ENCODE results near the gene FILIP1L.
"Not testable (repeated sequence)": the region's sequence is repeated elsewhere in the genome, so short reads cannot be mapped to it uniquely, and the experiment has no call there.

Gene FILIP1L

GRCh38 chr3:99859825-99860224 lies 254.5 kb downstream of the FILIP1L start:
- DNase-seq: no peak

GRCh38 chr3:99858469-99858868 lies 255.8 kb downstream of the FILIP1L start:
- no peak for DNase-seq

DNA sequence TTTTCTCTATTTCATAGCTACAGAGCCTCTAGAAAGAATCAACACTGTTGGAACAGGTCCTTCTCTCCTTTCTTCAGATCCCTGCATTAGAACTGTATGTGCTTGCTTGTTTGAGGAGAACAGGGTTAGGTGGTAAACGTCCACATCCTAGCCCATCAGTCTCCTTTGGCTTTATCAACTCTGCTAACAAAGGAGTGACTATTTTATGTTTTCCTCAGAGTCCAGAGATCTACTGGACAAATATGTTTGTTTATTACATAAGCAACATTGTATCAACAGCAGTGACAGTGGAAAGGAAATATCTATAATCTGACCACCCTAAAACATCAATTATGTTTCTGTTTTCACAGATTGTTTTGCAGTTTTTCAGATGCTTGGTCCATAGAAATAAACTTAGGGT lies 257.0 kb downstream of the FILIP1L start:
- no peak for DNase-seq

- DNase-seq: no peak
Observed at GRCh38 chr3:99856437-99857220, 257.7 kb downstream of the FILIP1L start.

GRCh38 chr3:99855900-99856299 lies 258.4 kb downstream of the FILIP1L start:
- DNase-seq: no peak

DNA sequence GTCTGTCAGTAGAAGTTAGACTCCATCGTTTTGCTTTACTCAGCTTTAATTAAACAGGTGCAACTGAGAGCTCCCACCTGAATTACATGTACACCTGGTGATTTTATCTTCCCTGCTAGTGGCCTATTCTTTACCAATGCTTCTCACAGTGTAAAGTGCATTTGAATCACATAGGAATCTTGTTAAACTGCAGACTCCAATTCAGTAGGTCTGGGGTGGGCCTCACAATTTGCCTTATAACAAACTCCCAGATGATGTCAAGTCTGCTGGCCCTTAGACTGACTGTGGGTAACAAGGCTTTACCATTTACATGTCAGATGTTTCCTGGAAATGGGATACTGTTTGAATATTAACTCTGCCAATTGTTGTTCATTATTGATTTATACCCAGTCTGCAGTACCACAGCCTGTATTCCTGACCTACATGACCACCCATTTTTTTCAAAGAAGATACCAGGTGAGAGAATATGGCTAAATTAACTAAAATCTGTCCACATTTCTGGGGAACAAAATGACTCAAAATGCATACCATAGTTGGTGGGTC lies 259.5 kb downstream of the FILIP1L start:
- peak; percentile 7 for DNase-seq

GRCh38 chr3:99852851-99853250 lies 261.4 kb downstream of the FILIP1L start:
- DNase-seq: no peak

GRCh38 chr3:99851955-99852354 lies 262.3 kb downstream of the FILIP1L start:
- DNase-seq: no peak

DNA sequence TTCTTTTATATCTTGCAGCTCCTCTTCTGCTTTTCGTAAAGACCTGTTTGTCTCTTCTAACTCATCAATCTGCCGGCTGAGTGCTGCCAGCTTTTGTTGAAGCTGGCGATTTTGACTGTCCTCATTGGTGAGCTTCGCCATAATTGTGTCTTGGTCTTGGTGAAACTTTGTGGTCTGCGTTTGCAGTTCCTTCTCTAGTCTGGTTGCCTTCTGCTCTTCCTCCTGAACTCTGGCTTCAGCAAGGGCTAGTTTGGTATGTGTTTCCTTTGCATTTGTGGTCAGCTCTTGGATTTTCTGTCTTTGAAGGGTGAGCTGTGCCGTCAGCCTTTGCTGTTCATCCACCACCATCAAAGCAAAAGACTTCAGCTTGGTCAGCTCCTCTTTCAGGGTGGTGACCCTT lies 263.7 kb downstream of the FILIP1L start:
- DNase-seq: no peak

DNA sequence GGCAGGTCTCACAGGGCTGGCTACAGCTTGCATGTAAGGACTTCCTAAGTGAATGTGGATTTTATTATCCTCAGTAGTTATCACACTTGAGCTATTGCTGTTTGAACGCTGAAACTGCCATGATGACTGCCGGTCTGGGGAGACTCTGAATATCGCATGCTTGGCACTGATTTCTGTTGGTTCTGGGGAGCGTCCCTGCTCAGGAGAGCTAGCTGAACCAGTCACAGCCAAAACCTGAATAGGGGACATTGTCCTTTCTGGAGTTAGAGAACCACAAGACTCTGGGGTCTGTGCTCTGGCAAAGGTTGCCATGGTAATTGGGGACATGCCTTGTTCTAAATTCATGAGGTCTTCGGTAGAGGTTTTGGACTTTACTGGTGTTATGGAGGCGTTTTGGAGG lies 265.9 kb downstream of the FILIP1L start:
- no peak for DNase-seq

- DNase-seq: peak; percentile 9
Observed at GRCh38 chr3:99846477-99847160, 267.7 kb downstream of the FILIP1L start.

GRCh38 chr3:99845999-99846398 lies 268.3 kb downstream of the FILIP1L start:
- no peak for DNase-seq

GRCh38 chr3:99845331-99845730 lies 269.0 kb downstream of the FILIP1L start:
- DNase-seq: no peak

DNA sequence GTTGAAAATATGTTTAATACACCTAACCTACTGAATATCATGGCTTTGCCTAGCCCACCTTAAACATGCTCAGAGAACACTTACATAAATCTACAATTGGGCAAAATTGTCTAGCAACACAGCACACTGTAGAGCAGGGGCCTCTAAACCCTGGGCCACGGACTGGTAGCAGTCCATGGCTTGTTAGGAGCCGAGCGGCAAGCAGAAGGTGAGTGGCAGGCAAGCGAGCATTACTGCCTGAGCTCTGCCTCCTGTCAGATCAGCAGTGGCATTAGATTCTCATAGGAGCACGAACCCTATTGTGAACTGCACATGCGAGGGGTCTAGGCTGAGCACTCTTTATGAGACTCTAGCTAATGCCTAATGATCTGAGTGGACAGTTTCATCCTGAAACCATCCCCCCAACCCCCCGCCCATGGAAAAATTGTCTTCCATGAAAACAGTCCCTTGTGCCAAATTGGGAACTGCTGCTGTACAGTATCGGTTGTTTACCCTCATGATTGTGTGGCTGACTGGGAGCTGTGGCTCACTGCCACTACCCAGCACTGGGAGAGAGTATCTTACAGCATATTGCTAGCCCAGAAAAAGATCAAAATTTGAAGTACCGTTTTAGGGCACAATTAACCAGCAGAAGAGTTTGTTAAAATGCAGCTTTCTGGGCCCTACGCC lies 270.6 kb downstream of the FILIP1L start:
- DNase-seq: no peak

DNA sequence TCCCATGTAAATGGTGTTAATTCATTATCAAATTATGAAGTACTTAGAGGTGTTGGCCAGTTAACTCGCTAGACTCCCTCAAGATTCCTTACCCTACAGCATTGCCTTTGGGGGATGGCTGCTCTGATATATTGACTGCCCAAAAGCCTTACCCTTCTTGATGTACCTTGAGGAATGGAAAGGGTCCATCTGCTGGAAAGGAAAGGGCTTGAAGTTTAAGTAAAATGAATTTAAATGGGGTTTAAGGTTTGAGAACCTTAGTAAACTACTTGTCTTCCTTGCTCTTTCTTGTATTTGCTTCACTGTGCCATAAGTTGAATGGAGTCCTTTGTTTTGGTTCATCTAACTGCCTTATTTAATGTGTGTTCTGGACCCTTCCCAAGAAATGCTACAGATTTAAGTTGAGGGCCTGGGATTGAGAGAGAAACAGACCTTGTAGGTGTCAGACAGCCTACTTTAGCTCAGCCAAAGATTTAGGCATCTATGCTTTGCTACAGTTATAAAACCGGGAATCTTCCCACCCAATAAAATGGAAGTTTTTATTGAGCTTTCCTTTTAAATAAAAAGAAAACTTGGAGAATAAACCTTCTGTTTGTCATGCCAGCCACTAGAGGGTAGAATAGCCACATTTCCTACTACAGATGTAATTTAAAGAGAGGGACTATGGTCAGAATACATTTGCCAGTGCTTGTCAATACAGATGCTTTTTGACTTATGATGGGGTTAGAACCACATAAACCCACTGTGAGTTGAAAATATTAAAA lies 271.3 kb downstream of the FILIP1L start:
- DNase-seq: peak; percentile 56

DNA sequence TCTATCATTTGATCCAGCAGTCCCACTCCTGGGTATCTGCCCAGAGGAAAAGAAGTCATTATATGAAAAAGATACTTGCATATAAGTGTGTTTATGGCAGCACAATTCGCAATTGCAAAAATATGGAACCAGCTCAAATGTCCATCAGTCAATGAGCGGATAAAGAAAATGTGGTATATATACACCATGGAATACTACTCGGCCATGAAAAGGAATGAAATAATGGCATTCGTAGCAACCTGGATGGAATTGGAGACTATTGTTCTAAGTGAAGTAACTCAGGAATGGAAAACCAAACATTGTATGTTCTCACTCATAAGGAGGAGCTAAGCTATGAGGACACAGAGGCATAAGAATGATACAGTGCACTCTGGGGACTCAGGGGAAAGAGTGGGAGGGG lies 272.4 kb downstream of the FILIP1L start:
- DNase-seq: not testable (repeated sequence)

- no peak for DNase-seq
Observed at GRCh38 chr3:99839613-99840012, 274.7 kb downstream of the FILIP1L start.

- no peak for DNase-seq
Observed at GRCh38 chr3:99838755-99839154, 275.5 kb downstream of the FILIP1L start.

- no peak for DNase-seq
Observed at GRCh38 chr3:99837715-99838114, 276.6 kb downstream of the FILIP1L start.

- no peak for DNase-seq
Observed at GRCh38 chr3:99836681-99837080, 277.6 kb downstream of the FILIP1L start.

GRCh38 chr3:99834211-99834957 lies 279.9 kb downstream of the FILIP1L start:
- no peak for DNase-seq

DNA sequence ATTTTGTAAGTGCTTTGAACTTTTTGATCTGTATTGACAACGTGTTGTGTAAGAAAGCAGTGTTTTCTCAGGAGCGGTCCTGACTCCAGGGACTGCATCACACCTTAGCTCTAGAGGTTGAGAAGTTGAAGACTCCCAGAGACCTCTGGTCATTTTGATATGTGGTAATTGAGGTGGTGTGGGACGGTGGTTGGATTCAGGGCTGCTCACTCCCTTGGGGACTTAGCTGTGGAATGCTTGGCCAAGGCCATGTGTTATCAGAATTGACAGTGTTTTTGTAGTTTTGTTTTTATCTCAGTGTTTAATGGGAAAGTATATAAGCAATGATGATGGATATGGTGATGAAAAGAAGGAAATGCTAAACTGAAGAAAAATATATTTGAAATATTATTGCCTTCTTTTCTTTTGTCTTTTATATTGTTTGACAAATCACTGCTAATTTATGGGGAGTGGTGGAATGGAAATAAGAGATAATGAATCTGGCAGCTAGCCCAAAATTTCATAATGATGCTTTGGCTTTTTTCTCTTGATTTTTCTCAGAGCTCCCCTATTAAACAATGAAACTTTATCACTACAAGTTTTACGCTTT lies 280.6 kb downstream of the FILIP1L start:
- DNase-seq: no peak

Data from DMS53 (cell line).